GM18861 (cell line): ENCODE data around the gene NLRC5.

Experiments used
- ATAC-seq: cut with Tn5 transposase; IDR thresholded peaks from one replicate; pipeline ENCODE4 v1.9.1; 2021; ENCODE audit not compliant: unreplicated experiment

The NLRC5 gene

GRCh38 chr16:57113664-57114063, 124.3 kb downstream of the NLRC5 start:
- ATAC-seq: no peak

GRCh38 chr16:57115168-57115513, 125.8 kb downstream of the NLRC5 start:
- no peak for ATAC-seq

GRCh38 chr16:57115514-57116182, 126.3 kb downstream of the NLRC5 start:
- no peak for ATAC-seq

GRCh38 chr16:57118461-57119084, 129.2 kb downstream of the NLRC5 start:
- no peak for ATAC-seq

GRCh38 chr16:57123216-57123973, 134.0 kb downstream of the NLRC5 start:
- ATAC-seq: no peak

- no peak for ATAC-seq
These were observed 134.8 kb downstream of the NLRC5 start for GRCh38 chr16:57123974-57124674.

GRCh38 chr16:57125376-57125775, 136.0 kb downstream of the NLRC5 start:
- ATAC-seq: no peak

GRCh38 chr16:57125969-57126368, 136.6 kb downstream of the NLRC5 start:
- ATAC-seq: no peak

- ATAC-seq: no peak
These were observed 137.1 kb downstream of the NLRC5 start for GRCh38 chr16:57126411-57126810.

- peak; percentile 70 for ATAC-seq
These were observed 137.8 kb downstream of the NLRC5 start for GRCh38 chr16:57127037-57127763.

- ATAC-seq: no peak
These were observed 138.5 kb downstream of the NLRC5 start for GRCh38 chr16:57127836-57128235.

GRCh38 chr16:57128771-57129389, 139.5 kb downstream of the NLRC5 start:
- ATAC-seq: peak; percentile 52

- ATAC-seq: no peak
These were observed 141.6 kb downstream of the NLRC5 start for GRCh38 chr16:57130950-57131321.

- no peak for ATAC-seq
These were observed 142.1 kb downstream of the NLRC5 start for GRCh38 chr16:57131351-57131970.

- no peak for ATAC-seq
These were observed 143.1 kb downstream of the NLRC5 start for GRCh38 chr16:57132470-57132869.

GRCh38 chr16:57133031-57133430, 143.7 kb downstream of the NLRC5 start:
- ATAC-seq: no peak
